Transverse colon (tissue), 4 donors: Measurements from ENCODE around the gene SPIRE2.

Source experiments
- POLR2A ChIP-seq: fragments of 450-650 bp; IDR thresholded peaks from one replicate; pipeline ENCODE4 v1.6.1; 2016; ENCODE audit warnings: antibody characterized with exemption, mild to moderate bottlenecking, moderate library complexity
- POLR2AphosphoS5 ChIP-seq, 3 donors: sonication (generic); formaldehyde crosslinking; IDR thresholded peaks; one replicate each; pipeline ENCODE4 v1.6.1; 2016; ENCODE audit warnings: antibody characterized with exemption in 3 of 3
- TF ChIP-seq, protein P1 (sequence below), 5 experiments: fragments of 200-600 bp in 3 of 5; fragments of 450-650 bp in 2 of 5; sonication (generic) in 3 of 5; IDR thresholded peaks; 1 replicate in 2 of 5; 2 replicates in 3 of 5; pipeline ENCODE4 v1.5.1; 2016 to 2017; ENCODE audit warnings: antibody characterized with exemption in 5 of 5, inconsistent platforms in 3 of 5, mild to moderate bottlenecking in 2 of 5, moderate library complexity in 1 of 5

DNA sequence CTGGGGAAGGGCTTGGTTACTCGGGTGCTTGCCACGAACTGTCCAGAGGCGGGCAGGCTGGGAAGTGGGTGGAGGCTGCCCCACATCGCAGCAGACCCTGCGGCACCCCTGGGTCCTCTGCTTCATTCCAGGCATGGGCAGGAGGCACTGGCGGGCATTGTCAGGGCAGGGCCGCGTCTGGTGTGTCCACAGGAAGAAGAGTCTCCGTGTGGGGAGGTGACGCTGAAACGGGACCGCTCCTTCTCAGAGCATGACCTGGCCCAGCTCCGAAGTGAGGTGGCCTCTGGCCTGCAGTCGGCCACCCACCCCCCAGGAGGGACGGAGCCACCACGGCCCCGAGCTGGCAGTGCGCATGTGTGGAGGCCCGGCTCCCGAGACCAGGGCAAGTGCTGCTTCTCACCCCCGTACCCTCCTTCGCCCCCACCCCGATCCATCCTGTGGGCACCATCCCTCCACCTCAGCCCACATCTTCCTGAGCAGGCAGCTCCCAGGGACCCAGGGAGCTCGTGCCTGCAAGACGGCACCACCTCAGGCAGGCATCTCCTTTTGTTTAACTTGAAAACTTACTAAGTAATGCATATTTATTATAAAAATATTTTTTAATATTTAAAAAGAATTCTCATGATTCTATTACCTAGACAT, 30.8 kb downstream of the SPIRE2 start:
- TF ChIP-seq, protein P1, sequence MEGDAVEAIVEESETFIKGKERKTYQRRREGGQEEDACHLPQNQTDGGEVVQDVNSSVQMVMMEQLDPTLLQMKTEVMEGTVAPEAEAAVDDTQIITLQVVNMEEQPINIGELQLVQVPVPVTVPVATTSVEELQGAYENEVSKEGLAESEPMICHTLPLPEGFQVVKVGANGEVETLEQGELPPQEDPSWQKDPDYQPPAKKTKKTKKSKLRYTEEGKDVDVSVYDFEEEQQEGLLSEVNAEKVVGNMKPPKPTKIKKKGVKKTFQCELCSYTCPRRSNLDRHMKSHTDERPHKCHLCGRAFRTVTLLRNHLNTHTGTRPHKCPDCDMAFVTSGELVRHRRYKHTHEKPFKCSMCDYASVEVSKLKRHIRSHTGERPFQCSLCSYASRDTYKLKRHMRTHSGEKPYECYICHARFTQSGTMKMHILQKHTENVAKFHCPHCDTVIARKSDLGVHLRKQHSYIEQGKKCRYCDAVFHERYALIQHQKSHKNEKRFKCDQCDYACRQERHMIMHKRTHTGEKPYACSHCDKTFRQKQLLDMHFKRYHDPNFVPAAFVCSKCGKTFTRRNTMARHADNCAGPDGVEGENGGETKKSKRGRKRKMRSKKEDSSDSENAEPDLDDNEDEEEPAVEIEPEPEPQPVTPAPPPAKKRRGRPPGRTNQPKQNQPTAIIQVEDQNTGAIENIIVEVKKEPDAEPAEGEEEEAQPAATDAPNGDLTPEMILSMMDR (IDR thresholded peaks at IDR 0.05): no peak
- TF ChIP-seq POLR2A: no peak
- no peak for TF ChIP-seq POLR2AphosphoS5 (IDR thresholded peaks at IDR 0.05)
